GM12878 (cell line): ENCODE data around the gene BACE1-AS. TPM values are rescaled to one million over a fixed set of nuclear protein-coding genes. Genes with fewer than 3 reads are reported as not detected.

Experiments used
- ATAC-seq: fragments of 200-7000 bp; cut with Tn5 transposase; 3 replicates; pipeline ENCODE4 v1.9.1; 2020; ENCODE audit warnings: mild to moderate bottlenecking, moderate library complexity
- BruUV-seq: library from RNA; stranded (reverse); fragments of 400-500 nt; replicated peaks from 2 replicates; lab custom pipeline; 2021; lab: Mats Ljungman, UMichigan
- CTCF ChIA-PET: fragments of 300-600 bp; sonication (Branson Sonifier 250); formaldehyde crosslinking; extraction: SDS; loops from one replicate; lab custom pipeline; 2021; ENCODE audit warnings: inconsistent platforms; lab: Yijun Ruan, JAX
- POLR2A ChIA-PET: fragments of 350-600 bp; formaldehyde crosslinking; extraction: SDS; loops from one replicate; lab custom pipeline; 2021; ENCODE audit warnings: inconsistent platforms; lab: Charles Lee
- RAD21 ChIA-PET: fragments of 300-600 bp; sonication (Branson Sonifier 250); formaldehyde crosslinking; loops from one replicate; lab custom pipeline; 2023; ENCODE audit warnings: antibody characterized with exemption; ENCODE audit not compliant: unreplicated experiment; lab: Charles Lee
- SMC1A ChIA-PET: fragments of 300-600 bp; sonication (Branson Sonifier 250); formaldehyde crosslinking; loops from one replicate; lab custom pipeline; 2023; ENCODE audit not compliant: unreplicated experiment, uncharacterized antibody; lab: Charles Lee
- DNase-seq: peaks from one replicate; pipeline ENCODE4 v3.0.0-alpha.2; 2011; ENCODE audit warnings: low read depth, low spot score
- FAIRE-seq: peaks from 3 replicates; lab custom pipeline; 2011; peaks lifted over from hg19 to GRCh38; lab: Jason Lieb, UNC
- H2AFZ ChIP-seq: 2 replicates; pipeline ENCODE4 v1.6.0; 2011; ENCODE audit warnings: low read depth, low read length, control low read depth; ENCODE audit not compliant: control insufficient read depth
- H3K27ac ChIP-seq: 2 replicates; pipeline ENCODE4 v1.5.1; 2011; ENCODE audit warnings: control low read depth; ENCODE audit not compliant: control insufficient read depth, insufficient read depth
- H3K27me3 ChIP-seq, 2 experiments: replicated peaks in 1 of 2; 2 replicates each; pipeline versions ENCODE4 v1.6.0 to v1.6.1; 2011; ENCODE audit warnings: low read length in 1 of 2; ENCODE audit not compliant: control insufficient read depth in 2 of 2, insufficient read depth in 2 of 2
- H3K36me3 ChIP-seq, 2 experiments: 2 replicates each; pipeline ENCODE4 v1.5.1; 2011; ENCODE audit warnings: low read length in 1 of 2; ENCODE audit not compliant: control insufficient read depth in 2 of 2, insufficient read depth in 2 of 2
- H3K4me1 ChIP-seq: 2 replicates; pipeline ENCODE4 v1.6.1; 2011; ENCODE audit warnings: mild to moderate bottlenecking, low read length, moderate library complexity, mixed read lengths; ENCODE audit not compliant: control insufficient read depth, insufficient read depth
- H3K4me2 ChIP-seq: 2 replicates; pipeline ENCODE4 v1.6.0; 2011; ENCODE audit warnings: control low read depth; ENCODE audit not compliant: control insufficient read depth, insufficient read depth
- H3K4me3 ChIP-seq: fragments of 200-600 bp; sonication (generic); 2 replicates; pipeline ENCODE4 v1.5.1; 2016
- H3K79me2 ChIP-seq: 2 replicates; pipeline ENCODE4 v1.6.0; 2011; ENCODE audit warnings: low read length; ENCODE audit not compliant: control insufficient read depth, insufficient read depth
- H3K9ac ChIP-seq: 2 replicates; pipeline ENCODE4 v1.8.0; 2011; ENCODE audit warnings: low read length, control low read depth, mixed read lengths; ENCODE audit not compliant: control insufficient read depth, insufficient read depth
- H3K9me3 ChIP-seq: replicated peaks from 3 replicates; pipeline ENCODE4 v1.5.1; 2011; ENCODE audit warnings: mild to moderate bottlenecking, low read length; ENCODE audit not compliant: control insufficient read depth, insufficient read depth
- H4K20me1 ChIP-seq: 2 replicates; pipeline ENCODE4 v1.6.0; 2011; ENCODE audit not compliant: control insufficient read depth, insufficient read depth
- JUNB ChIP-seq: IDR thresholded peaks from 2 replicates; pipeline ENCODE4 v1.6.1; 2016; ENCODE audit warnings: antibody characterized with exemption, mild to moderate bottlenecking
- SMAD1 ChIP-seq: fragments of 450-650 bp; IDR thresholded peaks from 2 replicates; pipeline ENCODE4 v1.6.1; 2018; ENCODE audit warnings: mild to moderate bottlenecking, low read depth; ENCODE audit not compliant: partially characterized antibody
- SREBF2 ChIP-seq: IDR thresholded peaks from 2 replicates; pipeline ENCODE4 v1.6.1; 2012; ENCODE audit warnings: mild to moderate bottlenecking, low read length
- SUPT20H ChIP-seq: IDR thresholded peaks from 2 replicates; pipeline ENCODE4 v1.6.1; 2011; ENCODE audit warnings: low read depth, mild to moderate bottlenecking, low read length, moderate library complexity, borderline replicate concordance; ENCODE audit not compliant: control insufficient read depth
- TARDBP ChIP-seq: IDR thresholded peaks from 2 replicates; pipeline ENCODE4 v1.6.1; 2016; ENCODE audit warnings: borderline replicate concordance
- WGBS: methylation state at CpG from one replicate; pipeline ENCODE4 v1.1.6; 2016; ENCODE audit warnings: low lambda C conversion rate; ENCODE audit not compliant: insufficient replicate concordance, insufficient coverage; ENCODE audit errors: missing lambda C conversion rate; 5-methylcytosine and 5-hydroxymethylcytosine counted together
- in situ Hi-C: fragments of 300-500 bp; cut with MboI; formaldehyde crosslinking; loops from 9 replicates; pipeline ENCODE4 v1.14.3; 2018; ENCODE audit warnings: mixed read lengths
- intact Hi-C: fragments of 100-400 bp; cut with micrococcal nuclease; formaldehyde crosslinking; loops from one replicate; pipeline ENCODE4 v1.14.2; 2022; ENCODE audit not compliant: unreplicated experiment
- polyA plus RNA-seq, 11 experiments: library from polyadenylated mRNA; depleted of rRNA in 4 of 11; unstranded in 6 of 11; stranded (reverse) in 5 of 11; fragments of >200 nt; fragmentation: Nextera tagmentation in 4 of 11; fragmentation: Illumina TruSeq in 1 of 11; extraction: Ambion mirVana in 4 of 11; extraction: Trizol in 1 of 11; gene quantifications; 1 replicate in 1 of 11; 2 replicates in 10 of 11; pipeline versions ENCODE4 v1.2.1 to v1.2.3, GENCODE V29; 2011 to 2016; ENCODE audit warnings: inconsistent platforms in 2 of 11, missing spikeins in 2 of 11, low read depth in 1 of 11
- total RNA-seq, 4 experiments: library from RNA; depleted of rRNA in 3 of 4; stranded (reverse); fragments of >200 nt in 3 of 4; fragmentation: Illumina TruSeq in 1 of 4; extraction: Trizol in 1 of 4; gene quantifications; 2 replicates each; pipeline versions ENCODE4 v1.2.1 to v1.2.3, GENCODE V29; 2013 to 2021
- TF ChIP-seq, protein P1 (sequence below): fragments of 450-650 bp; IDR thresholded peaks from 2 replicates; pipeline ENCODE4 v1.6.1; 2018; ENCODE audit warnings: borderline replicate concordance, mild to moderate bottlenecking; ENCODE audit not compliant: partially characterized antibody
- TF ChIP-seq, protein P2 (sequence below), 3 experiments: IDR thresholded peaks in 2 of 3; conservative IDR thresholded peaks in 1 of 3; 2 replicates each; pipeline ENCODE4 v1.5.1; 2011; ENCODE audit warnings: low read depth in 3 of 3, low read length in 3 of 3, mild to moderate bottlenecking in 3 of 3, control low read depth in 2 of 3, moderate library complexity in 2 of 3, inconsistent platforms in 1 of 3, mixed read lengths in 1 of 3; ENCODE audit not compliant: control insufficient read depth in 2 of 3, insufficient read depth in 1 of 3; ENCODE audit errors: extremely low read depth in 1 of 3
- TF ChIP-seq, protein P3 (sequence below): fragments of 450-650 bp; IDR thresholded peaks from 2 replicates; pipeline ENCODE4 v1.6.1; 2017; ENCODE audit warnings: mild to moderate bottlenecking, moderate library complexity
- TF ChIP-seq, protein P4 (sequence below): fragments of 150-350 bp; IDR thresholded peaks from 2 replicates; pipeline ENCODE4 v1.6.1; 2016; ENCODE audit warnings: low read depth, low read length

BACE1-AS gene
- total and polyA plus RNA-seq, 10 of the 15 experiments (the other 5 are each of a cell fraction or from before 2014, with no cell fraction given), result 2.0 to 6.7 (median 3.9) TPM

DNA sequence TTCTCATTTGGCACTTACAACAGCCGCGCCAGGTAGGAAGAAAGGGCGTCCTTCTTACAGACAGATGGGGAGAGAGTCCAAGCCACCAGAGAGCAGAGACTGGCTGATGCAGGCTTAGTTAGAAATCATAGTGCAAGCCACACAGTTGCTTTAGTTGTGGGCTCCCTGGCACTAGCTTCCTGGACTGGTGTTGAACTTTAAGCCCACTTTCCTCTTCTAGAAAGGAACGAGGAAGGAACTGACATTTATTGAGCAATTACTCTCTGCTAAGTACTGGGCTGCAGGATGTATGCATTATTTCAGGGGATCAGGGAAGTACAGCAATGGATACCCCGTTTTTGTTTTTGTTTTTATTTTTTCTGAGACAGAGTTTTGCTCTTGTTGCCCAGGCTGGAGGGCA, 21.9 kb downstream of the BACE1-AS start:
- H3K4me1 ChIP-seq, result peaks cover 3% of the 10 kb centered on the region
- H3K79me2 ChIP-seq, result no peaks in the 10 kb centered on the region
- SMC1A ChIA-PET, result no interaction called here
- in situ Hi-C loops, result no loop called here
- ATAC-seq (no peak), DNase-seq (no peak), FAIRE-seq (no peak)
- no peaks in the 10 kb centered on the region for H4K20me1 ChIP-seq
- intact Hi-C loops, result no loop called here
- H3K4me2 ChIP-seq, result no peak overlapping the region
- CTCF ChIA-PET, result no interaction called here
- peaks cover 10 to 22% of the 10 kb centered on the region in 2 experiments for H3K27me3 ChIP-seq
- RAD21 ChIA-PET, result no interaction called here
- no peak overlapping the region for H2AFZ ChIP-seq
- H3K9me3 ChIP-seq, result no peaks in the 10 kb centered on the region
- H3K9ac ChIP-seq, result no peak overlapping the region
- POLR2A ChIA-PET, result no interaction called here
- WGBS, result 63% methylated on average over 5 of the region's 5 CpGs
- H3K36me3 ChIP-seq, result no peaks in the 10 kb centered on the region; a peak in 1 of 4 replicates
- H3K27ac ChIP-seq, result no peak overlapping the region
- BruUV-seq, result no TSS peak
- H3K4me3 ChIP-seq, result no peak overlapping the region
- TF ChIP-seq TARDBP, result no peak
- no peak for TF ChIP-seq JUNB
- no peak for TF ChIP-seq SREBF2
- TF ChIP-seq, protein P1, sequence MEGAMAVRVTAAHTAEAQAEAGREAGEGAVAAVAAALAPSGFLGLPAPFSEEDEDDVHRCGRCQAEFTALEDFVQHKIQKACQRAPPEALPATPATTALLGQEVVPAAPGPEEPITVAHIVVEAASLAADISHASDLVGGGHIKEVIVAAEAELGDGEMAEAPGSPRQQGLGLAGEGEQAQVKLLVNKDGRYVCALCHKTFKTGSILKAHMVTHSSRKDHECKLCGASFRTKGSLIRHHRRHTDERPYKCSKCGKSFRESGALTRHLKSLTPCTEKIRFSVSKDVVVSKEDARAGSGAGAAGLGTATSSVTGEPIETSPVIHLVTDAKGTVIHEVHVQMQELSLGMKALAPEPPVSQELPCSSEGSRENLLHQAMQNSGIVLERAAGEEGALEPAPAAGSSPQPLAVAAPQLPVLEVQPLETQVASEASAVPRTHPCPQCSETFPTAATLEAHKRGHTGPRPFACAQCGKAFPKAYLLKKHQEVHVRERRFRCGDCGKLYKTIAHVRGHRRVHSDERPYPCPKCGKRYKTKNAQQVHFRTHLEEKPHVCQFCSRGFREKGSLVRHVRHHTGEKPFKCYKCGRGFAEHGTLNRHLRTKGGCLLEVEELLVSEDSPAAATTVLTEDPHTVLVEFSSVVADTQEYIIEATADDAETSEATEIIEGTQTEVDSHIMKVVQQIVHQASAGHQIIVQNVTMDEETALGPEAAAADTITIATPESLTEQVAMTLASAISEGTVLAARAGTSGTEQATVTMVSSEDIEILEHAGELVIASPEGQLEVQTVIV, result no peak
- TF ChIP-seq, protein P2, sequence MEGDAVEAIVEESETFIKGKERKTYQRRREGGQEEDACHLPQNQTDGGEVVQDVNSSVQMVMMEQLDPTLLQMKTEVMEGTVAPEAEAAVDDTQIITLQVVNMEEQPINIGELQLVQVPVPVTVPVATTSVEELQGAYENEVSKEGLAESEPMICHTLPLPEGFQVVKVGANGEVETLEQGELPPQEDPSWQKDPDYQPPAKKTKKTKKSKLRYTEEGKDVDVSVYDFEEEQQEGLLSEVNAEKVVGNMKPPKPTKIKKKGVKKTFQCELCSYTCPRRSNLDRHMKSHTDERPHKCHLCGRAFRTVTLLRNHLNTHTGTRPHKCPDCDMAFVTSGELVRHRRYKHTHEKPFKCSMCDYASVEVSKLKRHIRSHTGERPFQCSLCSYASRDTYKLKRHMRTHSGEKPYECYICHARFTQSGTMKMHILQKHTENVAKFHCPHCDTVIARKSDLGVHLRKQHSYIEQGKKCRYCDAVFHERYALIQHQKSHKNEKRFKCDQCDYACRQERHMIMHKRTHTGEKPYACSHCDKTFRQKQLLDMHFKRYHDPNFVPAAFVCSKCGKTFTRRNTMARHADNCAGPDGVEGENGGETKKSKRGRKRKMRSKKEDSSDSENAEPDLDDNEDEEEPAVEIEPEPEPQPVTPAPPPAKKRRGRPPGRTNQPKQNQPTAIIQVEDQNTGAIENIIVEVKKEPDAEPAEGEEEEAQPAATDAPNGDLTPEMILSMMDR (IDR thresholded peaks at IDR 0.05 in 2 of 3, conservative IDR thresholded peaks at IDR 0.05 in 1 of 3; ENCODE audit: control insufficient read depth in 2 of 3, extremely low read depth in 1 of 3, insufficient read depth in 1 of 3, low read depth in 3 of 3, low read length in 3 of 3), result no peak
- TF ChIP-seq, protein P3, sequence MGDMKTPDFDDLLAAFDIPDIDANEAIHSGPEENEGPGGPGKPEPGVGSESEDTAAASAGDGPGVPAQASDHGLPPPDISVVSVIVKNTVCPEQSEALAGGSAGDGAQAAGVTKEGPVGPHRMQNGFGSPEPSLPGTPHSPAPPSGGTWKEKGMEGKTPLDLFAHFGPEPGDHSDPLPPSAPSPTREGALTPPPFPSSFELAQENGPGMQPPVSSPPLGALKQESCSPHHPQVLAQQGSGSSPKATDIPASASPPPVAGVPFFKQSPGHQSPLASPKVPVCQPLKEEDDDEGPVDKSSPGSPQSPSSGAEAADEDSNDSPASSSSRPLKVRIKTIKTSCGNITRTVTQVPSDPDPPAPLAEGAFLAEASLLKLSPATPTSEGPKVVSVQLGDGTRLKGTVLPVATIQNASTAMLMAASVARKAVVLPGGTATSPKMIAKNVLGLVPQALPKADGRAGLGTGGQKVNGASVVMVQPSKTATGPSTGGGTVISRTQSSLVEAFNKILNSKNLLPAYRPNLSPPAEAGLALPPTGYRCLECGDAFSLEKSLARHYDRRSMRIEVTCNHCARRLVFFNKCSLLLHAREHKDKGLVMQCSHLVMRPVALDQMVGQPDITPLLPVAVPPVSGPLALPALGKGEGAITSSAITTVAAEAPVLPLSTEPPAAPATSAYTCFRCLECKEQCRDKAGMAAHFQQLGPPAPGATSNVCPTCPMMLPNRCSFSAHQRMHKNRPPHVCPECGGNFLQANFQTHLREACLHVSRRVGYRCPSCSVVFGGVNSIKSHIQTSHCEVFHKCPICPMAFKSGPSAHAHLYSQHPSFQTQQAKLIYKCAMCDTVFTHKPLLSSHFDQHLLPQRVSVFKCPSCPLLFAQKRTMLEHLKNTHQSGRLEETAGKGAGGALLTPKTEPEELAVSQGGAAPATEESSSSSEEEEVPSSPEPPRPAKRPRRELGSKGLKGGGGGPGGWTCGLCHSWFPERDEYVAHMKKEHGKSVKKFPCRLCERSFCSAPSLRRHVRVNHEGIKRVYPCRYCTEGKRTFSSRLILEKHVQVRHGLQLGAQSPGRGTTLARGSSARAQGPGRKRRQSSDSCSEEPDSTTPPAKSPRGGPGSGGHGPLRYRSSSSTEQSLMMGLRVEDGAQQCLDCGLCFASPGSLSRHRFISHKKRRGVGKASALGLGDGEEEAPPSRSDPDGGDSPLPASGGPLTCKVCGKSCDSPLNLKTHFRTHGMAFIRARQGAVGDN, result no peak
- TF ChIP-seq SMAD1, result no peak
- TF ChIP-seq SUPT20H, result no peak
- TF ChIP-seq, protein P4, sequence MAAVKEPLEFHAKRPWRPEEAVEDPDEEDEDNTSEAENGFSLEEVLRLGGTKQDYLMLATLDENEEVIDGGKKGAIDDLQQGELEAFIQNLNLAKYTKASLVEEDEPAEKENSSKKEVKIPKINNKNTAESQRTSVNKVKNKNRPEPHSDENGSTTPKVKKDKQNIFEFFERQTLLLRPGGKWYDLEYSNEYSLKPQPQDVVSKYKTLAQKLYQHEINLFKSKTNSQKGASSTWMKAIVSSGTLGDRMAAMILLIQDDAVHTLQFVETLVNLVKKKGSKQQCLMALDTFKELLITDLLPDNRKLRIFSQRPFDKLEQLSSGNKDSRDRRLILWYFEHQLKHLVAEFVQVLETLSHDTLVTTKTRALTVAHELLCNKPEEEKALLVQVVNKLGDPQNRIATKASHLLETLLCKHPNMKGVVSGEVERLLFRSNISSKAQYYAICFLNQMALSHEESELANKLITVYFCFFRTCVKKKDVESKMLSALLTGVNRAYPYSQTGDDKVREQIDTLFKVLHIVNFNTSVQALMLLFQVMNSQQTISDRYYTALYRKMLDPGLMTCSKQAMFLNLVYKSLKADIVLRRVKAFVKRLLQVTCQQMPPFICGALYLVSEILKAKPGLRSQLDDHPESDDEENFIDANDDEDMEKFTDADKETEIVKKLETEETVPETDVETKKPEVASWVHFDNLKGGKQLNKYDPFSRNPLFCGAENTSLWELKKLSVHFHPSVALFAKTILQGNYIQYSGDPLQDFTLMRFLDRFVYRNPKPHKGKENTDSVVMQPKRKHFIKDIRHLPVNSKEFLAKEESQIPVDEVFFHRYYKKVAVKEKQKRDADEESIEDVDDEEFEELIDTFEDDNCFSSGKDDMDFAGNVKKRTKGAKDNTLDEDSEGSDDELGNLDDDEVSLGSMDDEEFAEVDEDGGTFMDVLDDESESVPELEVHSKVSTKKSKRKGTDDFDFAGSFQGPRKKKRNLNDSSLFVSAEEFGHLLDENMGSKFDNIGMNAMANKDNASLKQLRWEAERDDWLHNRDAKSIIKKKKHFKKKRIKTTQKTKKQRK, result no peak
